Caco-2 (cell line): ENCODE measurements around the gene COL24A1. TPM values are rescaled to one million over a fixed set of nuclear protein-coding genes. Genes with fewer than 3 reads are reported as not detected.
A peak's percentile ranks its signal among the peaks of the same experiment; 100 is the strongest.

ENCODE experiments used
- BruUV-seq: library from RNA; stranded (reverse); fragments of 400-500 nt; replicated peaks from 2 replicates; lab custom pipeline; 2021; lab: Mats Ljungman, UMichigan
- CTCF ChIA-PET: fragments of 300-600 bp; sonication (Branson Sonifier 250); formaldehyde crosslinking; loops from one replicate; lab custom pipeline; 2022; ENCODE audit warnings: antibody characterized with exemption; lab: Charles Lee
- POLR2A ChIA-PET: fragments of 300-600 bp; sonication (Branson Sonifier 250); formaldehyde crosslinking; loops from one replicate; lab custom pipeline; 2022; ENCODE audit warnings: antibody characterized with exemption; lab: Charles Lee
- DNase-seq, 2 experiments: peaks; one replicate each; pipeline versions ENCODE4 v3.0.0 to v3.0.0-alpha.2; 2020 to 2022
- H3K27me3 ChIP-seq: replicated peaks from 2 replicates; pipeline ENCODE4 v1.6.0; 2011; ENCODE audit warnings: low read length; ENCODE audit not compliant: control insufficient read depth, insufficient read depth
- H3K36me3 ChIP-seq: 2 replicates; pipeline ENCODE4 v1.5.1; 2011; ENCODE audit warnings: low read length; ENCODE audit not compliant: control insufficient read depth, insufficient read depth
- H3K4me1 ChIP-seq: fragments of 250-450 bp; sonication (Bioruptor Pico); 2 replicates; pipeline ENCODE4 v1.5.1; 2020; ENCODE audit warnings: mild to moderate bottlenecking
- H3K4me3 ChIP-seq: 2 replicates; pipeline ENCODE4 v1.5.1; 2011; ENCODE audit warnings: low read depth, mild to moderate bottlenecking, control low read depth, low read length
- H3K9me3 ChIP-seq: fragments of 250-450 bp; sonication (Bioruptor Pico); 2 replicates; pipeline ENCODE4 v1.5.1; 2020; ENCODE audit warnings: mild to moderate bottlenecking, moderate library complexity
- H3K27ac Mint-ChIP-seq: one replicate; pipeline ENCODE4 v1.8.0; 2022; ENCODE audit warnings: mixed read lengths; ENCODE audit not compliant: unreplicated experiment
- H3K27me3 Mint-ChIP-seq: one replicate; pipeline ENCODE4 v1.8.0; 2022; ENCODE audit warnings: mixed read lengths; ENCODE audit not compliant: insufficient read depth, unreplicated experiment
- H3K36me3 Mint-ChIP-seq: one replicate; pipeline ENCODE4 v1.8.0; 2022; ENCODE audit warnings: mild to moderate bottlenecking, mixed read lengths; ENCODE audit not compliant: insufficient read depth, unreplicated experiment
- H3K4me1 Mint-ChIP-seq: one replicate; pipeline ENCODE4 v1.8.0; 2022; ENCODE audit warnings: low read depth, mixed read lengths; ENCODE audit not compliant: unreplicated experiment
- H3K4me3 Mint-ChIP-seq: one replicate; pipeline ENCODE4 v1.8.0; 2022; ENCODE audit warnings: mild to moderate bottlenecking, moderate library complexity, mixed read lengths; ENCODE audit not compliant: unreplicated experiment
- H3K9me3 Mint-ChIP-seq: one replicate; pipeline ENCODE4 v1.8.0; 2022; ENCODE audit warnings: mixed read lengths; ENCODE audit not compliant: unreplicated experiment
- intact Hi-C: fragments of 100-400 bp; cut with micrococcal nuclease; formaldehyde crosslinking; loops from one replicate; pipeline ENCODE4 v1.10.0; 2022; ENCODE audit not compliant: unreplicated experiment
- total RNA-seq: library from RNA; stranded (reverse); gene quantifications from 2 replicates; pipeline ENCODE4 v1.2.3, GENCODE V29; 2022
- TF ChIP-seq, protein P1 (sequence below), 2 experiments: fragments of 200-600 bp in 1 of 2; IDR thresholded peaks; 1 replicate in 1 of 2; 2 replicates in 1 of 2; pipeline versions ENCODE4 v1.5.1 to v1.8.0; 2011 to 2022; ENCODE audit warnings: antibody characterized with exemption in 1 of 2, control low read depth in 1 of 2, inconsistent platforms in 1 of 2, low read depth in 1 of 2, low read length in 1 of 2, mild to moderate bottlenecking in 1 of 2, moderate library complexity in 1 of 2; ENCODE audit not compliant: insufficient read depth in 1 of 2, severe bottlenecking in 1 of 2, unreplicated experiment in 1 of 2

COL24A1 gene
- total RNA-seq, 1 experiment from 2014 or later: 0.07 TPM

DNA sequence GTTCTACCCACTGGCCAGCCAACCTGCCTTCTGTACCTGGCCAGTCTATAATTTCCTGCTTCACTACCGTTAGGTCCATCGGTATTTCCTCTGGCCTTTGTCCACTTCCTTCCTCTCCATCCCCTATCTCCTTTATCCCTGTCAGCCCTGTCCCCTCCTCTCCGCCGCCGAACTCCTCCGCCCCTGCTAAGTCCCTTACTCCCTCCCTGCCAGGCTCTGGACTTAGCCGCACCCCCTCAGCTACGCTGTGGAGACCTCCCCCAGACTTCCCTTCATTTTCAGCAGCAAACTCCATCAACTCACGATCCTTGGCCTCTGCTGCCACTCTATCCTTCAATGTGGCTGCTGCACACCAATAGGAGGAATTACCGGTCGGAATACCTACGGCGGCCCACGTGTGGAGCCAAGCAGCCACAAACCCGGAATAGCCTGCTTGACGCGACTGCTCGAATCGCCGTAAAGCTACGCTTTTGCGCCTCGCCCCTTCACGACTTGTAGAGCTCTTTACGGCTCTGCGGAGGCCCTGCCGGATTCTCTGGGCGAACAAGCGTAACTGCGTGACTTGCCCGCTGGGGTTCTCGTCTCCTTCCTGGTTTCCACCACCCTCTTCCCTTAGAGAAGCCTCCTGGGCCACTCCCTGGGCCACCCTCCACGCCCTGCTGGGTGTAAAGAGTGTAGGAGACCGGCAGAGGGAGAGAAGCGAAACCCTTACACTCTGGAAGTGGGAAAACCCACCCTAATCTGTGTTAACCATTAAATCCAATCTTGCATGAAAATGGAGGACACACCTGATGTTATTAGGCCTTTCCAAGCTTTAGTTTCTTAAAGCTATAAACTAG lies 448.4 kb downstream of the COL24A1 start, which contains the start of gene ZNHIT6:
TSS of gene ZNHIT6 (minus strand) at position 444 of the 839 bp plus-strand sequence. CDS start at position 295, 149 bp downstream.
- ChIA-PET POLR2A (interaction anchor here (0.7 to 1.4 kb wide), 8 partner anchors 53 to 432 kb away, joined by 3 to 5 read pairs (median 3); partner anchors contain the start of genes BCL10 and CCN1), CTCF (interaction anchor here (0.6 to 1.2 kb wide), 4 partner anchors 12 to 145 kb away, joined by 3 to 7 read pairs (median 4); no protein-coding TSS in a partner anchor)
- H3K27ac Mint-ChIP-seq: no peak within 1 kb of the TSS
- peak; percentile 91 to 96 for DNase-seq
- no peaks in the 10 kb centered on the region for H3K4me1 Mint-ChIP-seq
- TSS peak; percentile 70 for BruUV-seq
- peaks cover 20% of the 10 kb centered on the region for H3K36me3 Mint-ChIP-seq
- TF ChIP-seq, protein P1, sequence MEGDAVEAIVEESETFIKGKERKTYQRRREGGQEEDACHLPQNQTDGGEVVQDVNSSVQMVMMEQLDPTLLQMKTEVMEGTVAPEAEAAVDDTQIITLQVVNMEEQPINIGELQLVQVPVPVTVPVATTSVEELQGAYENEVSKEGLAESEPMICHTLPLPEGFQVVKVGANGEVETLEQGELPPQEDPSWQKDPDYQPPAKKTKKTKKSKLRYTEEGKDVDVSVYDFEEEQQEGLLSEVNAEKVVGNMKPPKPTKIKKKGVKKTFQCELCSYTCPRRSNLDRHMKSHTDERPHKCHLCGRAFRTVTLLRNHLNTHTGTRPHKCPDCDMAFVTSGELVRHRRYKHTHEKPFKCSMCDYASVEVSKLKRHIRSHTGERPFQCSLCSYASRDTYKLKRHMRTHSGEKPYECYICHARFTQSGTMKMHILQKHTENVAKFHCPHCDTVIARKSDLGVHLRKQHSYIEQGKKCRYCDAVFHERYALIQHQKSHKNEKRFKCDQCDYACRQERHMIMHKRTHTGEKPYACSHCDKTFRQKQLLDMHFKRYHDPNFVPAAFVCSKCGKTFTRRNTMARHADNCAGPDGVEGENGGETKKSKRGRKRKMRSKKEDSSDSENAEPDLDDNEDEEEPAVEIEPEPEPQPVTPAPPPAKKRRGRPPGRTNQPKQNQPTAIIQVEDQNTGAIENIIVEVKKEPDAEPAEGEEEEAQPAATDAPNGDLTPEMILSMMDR (IDR thresholded peaks at IDR 0.05; ENCODE audit: insufficient read depth in 1 of 2, low read depth in 1 of 2, low read length in 1 of 2, severe bottlenecking in 1 of 2, unreplicated experiment in 1 of 2): peak; percentile 39 to 50
- Histone ChIP-seq H3K9me3 (no peaks in the 10 kb centered on the region), H3K4me1 (no peaks in the 10 kb centered on the region), H3K4me3 (peak within 1 kb of the TSS; percentile 82), H3K27me3 (no peaks in the 10 kb centered on the region), H3K36me3 (no peaks in the 10 kb centered on the region; the same call in 1 of the 2 replicates)
- no peak within 1 kb of the TSS for H3K4me3 Mint-ChIP-seq
- no peaks in the 10 kb centered on the region for H3K27me3 Mint-ChIP-seq
- H3K9me3 Mint-ChIP-seq: no peaks in the 10 kb centered on the region
- intact Hi-C loops: loop anchor here (1.0 to 5.0 kb wide), 3 partner anchors 101 to 401 kb away; no protein-coding TSS in a partner anchor

DNA sequence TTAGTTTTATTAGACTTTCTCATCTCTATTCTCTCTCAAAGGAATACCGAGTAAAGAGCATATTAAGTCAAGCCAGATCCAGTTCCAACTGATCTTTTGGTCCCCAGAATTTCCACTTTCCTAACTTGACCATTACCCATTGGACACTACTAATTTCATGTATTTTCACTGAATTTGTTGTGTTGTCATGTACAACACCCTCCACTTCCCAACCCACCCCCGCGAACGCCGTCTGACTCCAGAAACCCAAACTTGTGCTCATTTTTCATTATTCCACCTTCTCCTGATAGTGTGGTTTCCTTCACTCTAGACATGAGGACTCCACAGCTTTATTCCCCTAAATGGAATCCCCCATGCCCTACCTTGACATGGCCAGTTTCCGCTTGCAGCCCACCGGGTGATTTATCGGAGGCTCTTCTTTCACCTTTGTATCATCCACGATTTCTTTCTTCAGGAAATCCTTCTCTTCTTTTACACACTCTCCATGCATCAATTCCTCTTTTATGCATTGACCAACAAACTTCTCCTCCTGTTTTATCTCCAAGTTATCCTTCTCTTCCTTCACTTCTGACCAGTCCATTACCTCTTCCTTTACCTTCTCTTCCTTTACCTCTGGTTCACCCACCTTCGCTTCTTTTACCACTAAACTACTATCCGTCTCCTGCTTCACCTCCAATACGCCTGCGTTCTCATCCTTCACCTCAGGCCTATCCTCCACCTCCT lies 449.1 kb downstream of the COL24A1 start:
- POLR2A ChIA-PET: interaction anchor here (1.0 to 1.4 kb wide), 3 partner anchors 95 to 162 kb away, joined by 3 to 5 read pairs (median 3); partner anchors contain the start of gene CCN1
- CTCF ChIA-PET: interaction anchor here (1.2 kb wide), 1 partner anchor 15 kb away, joined by 7 read pairs; no protein-coding TSS in a partner anchor
- no TSS peak for BruUV-seq

More for the DNA sequence above, 449.1 kb downstream of the COL24A1 start:
- Mint-ChIP-seq H3K27ac (no peak overlapping the region), H3K4me3 (no peak overlapping the region), H3K4me1 (no peaks in the 10 kb centered on the region), H3K36me3 (peaks cover 20% of the 10 kb centered on the region), H3K9me3 (no peaks in the 10 kb centered on the region), H3K27me3 (no peaks in the 10 kb centered on the region)
- DNase-seq: no peak
- TF ChIP-seq, protein P1 (IDR thresholded peaks at IDR 0.05; ENCODE audit: insufficient read depth in 1 of 2, low read depth in 1 of 2, low read length in 1 of 2, severe bottlenecking in 1 of 2, unreplicated experiment in 1 of 2): no peak
- H3K9me3 ChIP-seq: no peaks in the 10 kb centered on the region
- H3K27me3 ChIP-seq: no peaks in the 10 kb centered on the region
- no peaks in the 10 kb centered on the region; the same call in 1 of the 2 replicates for H3K36me3 ChIP-seq
- intact Hi-C loops: loop anchor here (5.0 kb wide), 2 partner anchors 100 to 400 kb away; no protein-coding TSS in a partner anchor
- peak overlapping the region; percentile 82 for H3K4me3 ChIP-seq
- H3K4me1 ChIP-seq: no peaks in the 10 kb centered on the region
